Heart right ventricle (tissue), 16 donors: ENCODE results near the gene ZBTB7C. TPM values are rescaled to one million over a fixed set of nuclear protein-coding genes. Genes with fewer than 3 reads are reported as not detected.

ENCODE experiments used
- ATAC-seq, 8 donors: fragments of 200-7000 bp; cut with Tn5 transposase; one replicate each; pipeline ENCODE4 v1.9.1; 2020; ENCODE audit warnings: mild to moderate bottlenecking in 8 of 8, moderate library complexity in 8 of 8, moderate number of reproducible peaks in 1 of 8
- DNase-seq, 2 donors: peaks; one replicate each; pipeline ENCODE4 v3.0.0-alpha.2; 2020
- H3K27ac ChIP-seq, 10 donors: fragments of 200-600 bp; sonication (generic) in 2 of 10; one replicate each; pipeline versions ENCODE4 v1.5.0 to v1.8.0; 2020 to 2022; ENCODE audit warnings: mild to moderate bottlenecking in 3 of 10
- H3K27me3 ChIP-seq, 7 donors: fragments of 200-600 bp; one replicate each; pipeline ENCODE4 v1.8.0; 2021 to 2022; ENCODE audit warnings: mild to moderate bottlenecking in 2 of 7
- H3K36me3 ChIP-seq, 9 donors: fragments of 200-600 bp; sonication (generic) in 1 of 9; one replicate each; pipeline versions ENCODE4 v1.5.0 to v1.8.0; 2020 to 2022; ENCODE audit warnings: mild to moderate bottlenecking in 2 of 9
- H3K4me1 ChIP-seq, 9 donors: fragments of 200-600 bp; sonication (generic) in 1 of 9; one replicate each; pipeline versions ENCODE4 v1.5.0 to v1.8.0; 2020 to 2022; ENCODE audit warnings: mild to moderate bottlenecking in 4 of 9
- H3K4me3 ChIP-seq, 10 donors: fragments of 200-600 bp; sonication (generic) in 2 of 10; one replicate each; pipeline versions ENCODE4 v1.5.0 to v1.8.0; 2020 to 2022; ENCODE audit warnings: mild to moderate bottlenecking in 7 of 10, moderate library complexity in 2 of 10
- H3K9me3 ChIP-seq, 11 donors: fragments of 200-600 bp in 10 of 11; sonication (generic) in 2 of 11; one replicate each; pipeline versions ENCODE4 v1.5.0 to v1.8.0; 2013 to 2022; ENCODE audit warnings: mild to moderate bottlenecking in 2 of 11, control low read depth in 1 of 11, moderate library complexity in 1 of 11
- WGBS, 2 donors: extraction: QIAGEN DNeasy Blood & Tissue Kit; methylation state at CpG; one replicate each; pipeline ENCODE4 v1.1.7; 2013; ENCODE audit warnings: inconsistent platforms in 1 of 2; 5-methylcytosine and 5-hydroxymethylcytosine counted together
- intact Hi-C, 10 donors: fragments of 100-400 bp; cut with DNase I; formaldehyde crosslinking; loops; one replicate each; pipeline versions ENCODE4 v1.11.1 to v1.14.2; 2022
- polyA plus RNA-seq, 2 donors: library from polyadenylated mRNA; stranded (reverse); fragments of 200-250 nt; gene quantifications; one replicate each; pipeline ENCODE4 v1.2.3, GENCODE V29; 2013
- total RNA-seq, 10 donors: library from RNA; stranded (reverse); fragmentation: NEBNext Ultra II Directional in 3 of 10; extraction: Animal tissue kit (Norgen Biotek cat#: 25700) in 3 of 10; gene quantifications; one replicate each; pipeline versions ENCODE4 v1.2.1 to v1.2.4, GENCODE V29; 2021 to 2023
- TF ChIP-seq, protein P1 (sequence below), 9 donors: fragments of 200-600 bp; sonication (generic) in 2 of 9; IDR thresholded peaks; one replicate each; pipeline versions ENCODE4 v1.5.0 to v1.8.0; 2021 to 2022; ENCODE audit warnings: antibody characterized with exemption in 9 of 9, mild to moderate bottlenecking in 5 of 9, moderate library complexity in 1 of 9
- donor health status: Arrhythmogenic right ventricular cardiomyopathy.
- donor health status: ischemic (EF 13 %, LVEDD 7.1; RV severe dilation, severe dysfunction).
- donor health status: healthy with polysubstance abuse.
- donor health status: DM: no; HTN: yes; CAD: no.
- donor health status: DM: no; HTN: no; CAD: no.
- donor health status: ischemic (EF 25% LVEDD 6.9; RV normal size, moderate dysfunction).
- donor health status: ischemic (EF 25% LVEDD 5.7; RV mildly dilated, moderate dysfunction).
- donor health status: healthy.
- donor health status: DM: yes; HTN: yes; CAD: no.
- donor health status: Ischemic cardiomyopathy.
- donor health status: ischemic (EF 35%, LVEDD 5.7; RV mildly dilated, moderate dysfunction).
- donor health status: nonischemic (EF 11% LVEDD 7.7; RV severe dilation, severe dysfunction).
- donor health status: DM: yes; HTN: yes; CAD: no.
- donor health status: PGD.
- donor health status: ischemic (EF 29% LVEDD 5.4; RV normal size, mild dysfunction).
- donor health status: nonischemic (EF 23%, LVEDD 6.1; RV moderate dilation, normal function).

The ZBTB7C gene
- total and polyA plus RNA-seq, 12 donors = 0.49 to 6.3 (median 1.5) TPM

DNA sequence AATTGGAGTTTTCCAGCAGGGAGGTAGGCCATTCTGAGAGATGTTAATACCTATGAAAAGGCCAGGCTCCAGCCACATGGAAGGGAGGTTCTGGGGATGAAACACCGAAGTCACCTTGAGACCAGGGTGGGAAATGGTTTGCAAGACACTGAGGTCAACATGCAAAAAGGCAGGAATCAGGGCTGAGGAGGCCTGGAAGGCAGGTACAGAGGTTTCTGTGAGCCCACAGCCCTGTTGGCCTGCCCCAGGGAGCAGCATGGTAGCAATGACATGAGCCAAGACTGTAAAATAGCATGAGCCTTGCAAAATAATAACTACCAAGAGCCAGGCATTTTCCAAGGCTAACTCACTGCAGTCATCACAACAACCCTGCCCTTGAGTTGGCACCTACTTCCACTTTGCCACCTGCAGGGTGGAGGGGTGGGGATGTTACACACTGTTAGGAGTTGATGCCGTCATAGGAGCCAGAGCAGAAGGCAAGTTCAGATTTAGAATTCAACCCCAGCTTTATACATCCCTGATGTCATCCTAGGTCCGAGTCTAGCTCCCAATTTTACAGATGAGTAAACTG, 61.3 kb downstream of the ZBTB7C start:
- peaks cover 0 to 10% (median 3%) of the 10 kb centered on the region in 9 donors for H3K4me1 ChIP-seq
- no peak for DNase-seq
- no peaks in the 10 kb centered on the region for H3K36me3 ChIP-seq
- WGBS, 2 donors = 94 to 96% methylated on average over 3 of the region's 3 CpGs
- H3K27ac ChIP-seq = no peak overlapping the region
- H3K4me3 ChIP-seq = no peak overlapping the region
- intact Hi-C loops = loop anchor here in 7 of 10 donors (10.0 kb wide), 3 partner anchors 57 to 313 kb away; partner anchors contain the start of gene ZBTB7C (in 1 of the 7)
- TF ChIP-seq, protein P1, sequence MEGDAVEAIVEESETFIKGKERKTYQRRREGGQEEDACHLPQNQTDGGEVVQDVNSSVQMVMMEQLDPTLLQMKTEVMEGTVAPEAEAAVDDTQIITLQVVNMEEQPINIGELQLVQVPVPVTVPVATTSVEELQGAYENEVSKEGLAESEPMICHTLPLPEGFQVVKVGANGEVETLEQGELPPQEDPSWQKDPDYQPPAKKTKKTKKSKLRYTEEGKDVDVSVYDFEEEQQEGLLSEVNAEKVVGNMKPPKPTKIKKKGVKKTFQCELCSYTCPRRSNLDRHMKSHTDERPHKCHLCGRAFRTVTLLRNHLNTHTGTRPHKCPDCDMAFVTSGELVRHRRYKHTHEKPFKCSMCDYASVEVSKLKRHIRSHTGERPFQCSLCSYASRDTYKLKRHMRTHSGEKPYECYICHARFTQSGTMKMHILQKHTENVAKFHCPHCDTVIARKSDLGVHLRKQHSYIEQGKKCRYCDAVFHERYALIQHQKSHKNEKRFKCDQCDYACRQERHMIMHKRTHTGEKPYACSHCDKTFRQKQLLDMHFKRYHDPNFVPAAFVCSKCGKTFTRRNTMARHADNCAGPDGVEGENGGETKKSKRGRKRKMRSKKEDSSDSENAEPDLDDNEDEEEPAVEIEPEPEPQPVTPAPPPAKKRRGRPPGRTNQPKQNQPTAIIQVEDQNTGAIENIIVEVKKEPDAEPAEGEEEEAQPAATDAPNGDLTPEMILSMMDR (IDR thresholded peaks at IDR 0.05) = no peak
- no peaks in the 10 kb centered on the region for H3K9me3 ChIP-seq
- H3K27me3 ChIP-seq = no peaks in the 10 kb centered on the region
- no peak for ATAC-seq

DNA sequence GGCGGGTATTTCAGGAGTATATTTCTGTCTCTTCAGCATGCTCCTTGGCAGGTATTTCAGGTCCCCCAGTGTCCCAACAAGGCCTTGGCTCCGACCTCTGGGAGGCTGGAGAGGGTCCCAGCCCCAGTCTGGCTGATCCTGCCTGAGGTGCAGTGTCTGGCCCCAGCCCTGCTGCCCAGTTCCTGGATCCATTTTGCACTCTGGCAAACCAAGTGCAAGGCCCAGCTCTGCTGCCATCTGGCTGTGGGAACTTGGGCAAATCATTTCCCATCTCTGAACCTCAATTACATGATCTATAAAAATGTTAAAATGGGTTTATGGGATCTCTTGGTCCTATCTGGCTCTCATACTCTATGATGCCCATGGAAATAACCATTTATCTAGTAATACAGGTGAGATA, 63.6 kb downstream of the ZBTB7C start:
- ATAC-seq = peak in 1 of 8 donors; percentile 54
- no peak overlapping the region for H3K27ac ChIP-seq
- TF ChIP-seq, protein P1 (IDR thresholded peaks at IDR 0.05) = peak in 7 of 9 donors; percentile 26 to 45 (median 33)
- intact Hi-C loops = loop anchor here in 7 of 10 donors (10.0 kb wide), 3 partner anchors 59 to 311 kb away; partner anchors contain the start of gene ZBTB7C (in 1 of the 7)
- peaks cover 0 to 32% (median 9%) of the 10 kb centered on the region in 9 donors for H3K4me1 ChIP-seq
- H3K36me3 ChIP-seq = no peaks in the 10 kb centered on the region
- no peaks in the 10 kb centered on the region for H3K9me3 ChIP-seq
- H3K4me3 ChIP-seq = no peak overlapping the region
- H3K27me3 ChIP-seq = no peaks in the 10 kb centered on the region
- no peak for DNase-seq
- 62 to 95% methylated on average over 2 of the region's 2 CpGs for WGBS, 2 donors

DNA sequence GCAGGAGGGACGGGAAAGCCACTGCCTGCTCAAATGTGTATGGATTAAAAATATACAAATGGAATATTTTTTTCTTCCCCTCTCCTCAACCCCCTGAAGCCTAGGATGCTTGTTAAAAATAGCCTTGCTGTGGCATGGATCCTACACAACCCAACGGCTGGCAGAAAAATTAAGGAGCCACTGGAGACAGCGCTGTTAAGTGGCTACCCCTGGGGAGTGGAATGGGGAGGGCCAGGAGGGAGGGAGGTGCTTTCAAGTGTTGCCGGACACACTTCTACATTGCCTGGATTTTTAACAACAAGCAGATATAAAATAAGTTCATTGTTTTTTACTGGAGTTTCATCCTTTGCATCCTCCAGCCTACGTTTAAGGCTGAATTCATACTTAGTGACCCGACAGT, 66.6 kb downstream of the ZBTB7C start:
- TF ChIP-seq, protein P1 (IDR thresholded peaks at IDR 0.05) = no peak
- Histone ChIP-seq H3K4me3 (peak overlapping the region in 1 of 10 donors; percentile 8), H3K27me3 (no peaks in the 10 kb centered on the region), H3K27ac (peak overlapping the region in 4 of 10 donors; percentile 20 to 64 (median 44)), H3K9me3 (no peaks in the 10 kb centered on the region), H3K4me1 (peaks cover 0 to 43% (median 9%) of the 10 kb centered on the region in 9 donors), H3K36me3 (no peaks in the 10 kb centered on the region)
- peak in 7 of 8 donors; percentile 25 to 74 (median 48) for ATAC-seq
- 41 to 50% methylated on average over 6 of the region's 6 CpGs for WGBS, 2 donors
- intact Hi-C loops = loop anchor here in 7 of 10 donors (5.0 to 10.0 kb wide), 4 partner anchors 62 to 308 kb away; partner anchors contain the start of gene ZBTB7C (in 1 of the 7)
- DNase-seq = no peak

DNA sequence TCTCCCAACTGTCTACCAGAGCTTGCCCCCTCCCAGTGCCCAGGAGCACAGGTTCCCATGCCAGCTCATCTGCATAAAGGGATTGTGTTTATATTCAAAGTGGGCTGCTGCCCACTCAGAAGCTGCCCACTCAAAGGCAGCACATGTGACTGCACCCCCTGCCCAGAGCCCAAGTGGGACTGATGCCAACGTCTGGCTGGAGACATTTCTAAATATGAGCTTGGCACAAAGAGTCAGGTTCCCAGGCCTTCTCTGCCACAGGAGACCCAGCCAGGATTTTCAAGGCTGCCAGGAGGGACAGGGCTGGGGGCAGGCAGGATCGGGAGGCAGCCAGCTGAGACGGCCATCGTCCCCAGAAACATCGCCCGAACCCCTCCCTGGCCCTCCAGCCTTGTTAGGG, 67.1 kb downstream of the ZBTB7C start:
- peak overlapping the region in 1 of 10 donors; percentile 8 for H3K4me3 ChIP-seq
- H3K27ac ChIP-seq = peak overlapping the region in 4 of 10 donors; percentile 20 to 64 (median 44)
- WGBS, 2 donors = 35 to 47% methylated on average over 6 of the region's 6 CpGs
- H3K27me3 ChIP-seq = no peaks in the 10 kb centered on the region
- peak; percentile 30 to 66 (median 50) for ATAC-seq
- H3K9me3 ChIP-seq = no peaks in the 10 kb centered on the region
- peaks cover 0 to 43% (median 9%) of the 10 kb centered on the region in 9 donors for H3K4me1 ChIP-seq
- no peaks in the 10 kb centered on the region for H3K36me3 ChIP-seq
- intact Hi-C loops = loop anchor here in 7 of 10 donors (5.0 to 10.0 kb wide), 4 partner anchors 63 to 307 kb away; partner anchors contain the start of gene ZBTB7C (in 1 of the 7)
- TF ChIP-seq, protein P1 (IDR thresholded peaks at IDR 0.05) = no peak
- DNase-seq = peak; percentile 22 to 30
